Measurements from ENCODE around the gene ZFYVE21.

DNA sequence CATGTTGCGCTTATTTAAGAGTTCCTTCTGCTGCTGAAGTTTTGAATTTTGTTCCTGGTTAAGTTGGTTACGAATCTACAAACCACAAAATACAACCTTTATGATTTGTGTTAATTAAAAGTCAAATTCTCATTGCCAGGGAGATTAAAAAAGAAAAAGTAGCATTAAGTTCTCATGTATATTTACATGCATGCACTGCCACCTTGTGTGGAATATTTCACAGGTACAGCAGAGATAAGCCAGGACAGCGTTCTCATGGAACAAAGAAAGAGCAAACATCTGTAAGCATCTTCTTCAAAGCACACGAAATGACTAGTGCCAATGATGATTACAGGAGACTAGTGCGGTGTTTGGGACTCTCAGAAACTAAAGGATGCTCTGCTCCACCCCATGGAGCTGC lies 34.2 kb downstream of the ZFYVE21 start:
- TF ChIP-seq, protein P1, sequence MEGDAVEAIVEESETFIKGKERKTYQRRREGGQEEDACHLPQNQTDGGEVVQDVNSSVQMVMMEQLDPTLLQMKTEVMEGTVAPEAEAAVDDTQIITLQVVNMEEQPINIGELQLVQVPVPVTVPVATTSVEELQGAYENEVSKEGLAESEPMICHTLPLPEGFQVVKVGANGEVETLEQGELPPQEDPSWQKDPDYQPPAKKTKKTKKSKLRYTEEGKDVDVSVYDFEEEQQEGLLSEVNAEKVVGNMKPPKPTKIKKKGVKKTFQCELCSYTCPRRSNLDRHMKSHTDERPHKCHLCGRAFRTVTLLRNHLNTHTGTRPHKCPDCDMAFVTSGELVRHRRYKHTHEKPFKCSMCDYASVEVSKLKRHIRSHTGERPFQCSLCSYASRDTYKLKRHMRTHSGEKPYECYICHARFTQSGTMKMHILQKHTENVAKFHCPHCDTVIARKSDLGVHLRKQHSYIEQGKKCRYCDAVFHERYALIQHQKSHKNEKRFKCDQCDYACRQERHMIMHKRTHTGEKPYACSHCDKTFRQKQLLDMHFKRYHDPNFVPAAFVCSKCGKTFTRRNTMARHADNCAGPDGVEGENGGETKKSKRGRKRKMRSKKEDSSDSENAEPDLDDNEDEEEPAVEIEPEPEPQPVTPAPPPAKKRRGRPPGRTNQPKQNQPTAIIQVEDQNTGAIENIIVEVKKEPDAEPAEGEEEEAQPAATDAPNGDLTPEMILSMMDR (IDR thresholded peaks at IDR 0.05; ENCODE audit: low read depth, low read length, missing input control), result no peak
- no peak for TF ChIP-seq FOXA1 (IDR thresholded peaks at IDR 0.05)

Data from liver (tissue), 2 donors.